DOHH2 (cell line): ENCODE measurements around the gene STON1.

Source experiments
- H3F3A ChIP-seq: fragments of 200-600 bp; sonication (generic), shearing (Covaris generic); 2 replicates; pipeline ENCODE4 v1.6.0; 2016; ENCODE audit warnings: antibody characterized with exemption, mild to moderate bottlenecking; ENCODE audit not compliant: control insufficient read depth, insufficient read depth
- H3K27ac ChIP-seq: fragments of 200-600 bp; sonication (generic); 2 replicates; pipeline ENCODE4 v1.5.1; 2014; ENCODE audit warnings: low read depth, mild to moderate bottlenecking, low read length, moderate library complexity
- H3K27me3 ChIP-seq: fragments of 200-600 bp; sonication (generic); 2 replicates; pipeline ENCODE4 v1.6.1; 2014; ENCODE audit warnings: mild to moderate bottlenecking, low read length, mixed read lengths; ENCODE audit not compliant: control insufficient read depth
- H3K36me3 ChIP-seq: fragments of 200-600 bp; sonication (generic); 2 replicates; pipeline ENCODE4 v1.6.1; 2014; ENCODE audit warnings: mild to moderate bottlenecking, low read length, moderate library complexity, mixed read lengths; ENCODE audit not compliant: control insufficient read depth
- H3K4me1 ChIP-seq: fragments of 200-600 bp; sonication (generic); 2 replicates; pipeline ENCODE4 v1.6.1; 2014; ENCODE audit warnings: mild to moderate bottlenecking, low read length, mixed read lengths; ENCODE audit not compliant: control insufficient read depth
- H3K4me2 ChIP-seq: fragments of 200-600 bp; sonication (generic); 2 replicates; pipeline ENCODE4 v1.6.0; 2014; ENCODE audit warnings: mild to moderate bottlenecking, low read length, moderate library complexity
- H3K4me3 ChIP-seq: fragments of 200-600 bp; sonication (generic); 2 replicates; pipeline ENCODE4 v1.5.1; 2014; ENCODE audit warnings: mild to moderate bottlenecking, low read length, mixed read lengths
- H3K79me2 ChIP-seq: fragments of 200-600 bp; sonication (generic); 2 replicates; pipeline ENCODE4 v1.6.1; 2014; ENCODE audit warnings: mild to moderate bottlenecking, low read length, mixed read lengths; ENCODE audit not compliant: control insufficient read depth
- H3K9me2 ChIP-seq: fragments of 200-600 bp; sonication (generic); replicated peaks from 2 replicates; pipeline ENCODE4 v1.6.1; 2014; ENCODE audit warnings: mild to moderate bottlenecking, low read length, mixed read lengths; ENCODE audit not compliant: control insufficient read depth
- H3K9me3 ChIP-seq: fragments of 200-600 bp; sonication (generic); 2 replicates; pipeline ENCODE4 v1.6.1; 2014; ENCODE audit warnings: antibody characterized with exemption, low read length, mixed read lengths; ENCODE audit not compliant: control insufficient read depth, insufficient read depth
- H4K20me1 ChIP-seq: fragments of 200-600 bp; sonication (generic); 2 replicates; pipeline ENCODE4 v1.6.0; 2014; ENCODE audit warnings: low read depth, mild to moderate bottlenecking, antibody characterized with exemption, low read length, moderate library complexity; ENCODE audit not compliant: control insufficient read depth, insufficient read depth
- CTCF ChIP-seq: fragments of 200-600 bp; sonication (generic); IDR thresholded peaks from one replicate; pipeline ENCODE4 v1.5.1; 2014; ENCODE audit warnings: antibody characterized with exemption, mild to moderate bottlenecking, low read depth, low read length; ENCODE audit not compliant: poor library complexity, severe bottlenecking
- EZH2phosphoT487 ChIP-seq: fragments of 200-600 bp; sonication (generic); IDR thresholded peaks from 2 replicates; pipeline ENCODE4 v1.6.1; 2017; ENCODE audit warnings: borderline replicate concordance, mild to moderate bottlenecking, antibody characterized with exemption, low read length, moderate library complexity, mixed read lengths

Gene STON1

GRCh38 chr2:48540237-48540935, 10.4 kb downstream of the STON1 start:
- TF ChIP-seq EZH2phosphoT487 (no peak), CTCF (no peak)
- no peaks in the 10 kb centered on the region for H4K20me1 ChIP-seq
- H3K9me3 ChIP-seq = no peaks in the 10 kb centered on the region
- no peaks in the 10 kb centered on the region for H3K79me2 ChIP-seq
- no peaks in the 10 kb centered on the region for H3K36me3 ChIP-seq
- H3K4me3 ChIP-seq = no peak overlapping the region
- no peak overlapping the region for H3K27ac ChIP-seq
- H3K9me2 ChIP-seq = no peaks in the 10 kb centered on the region
- no peaks in the 10 kb centered on the region for H3F3A ChIP-seq
- no peaks in the 10 kb centered on the region for H3K27me3 ChIP-seq
- no peak overlapping the region for H3K4me2 ChIP-seq
- no peaks in the 10 kb centered on the region for H3K4me1 ChIP-seq

DNA sequence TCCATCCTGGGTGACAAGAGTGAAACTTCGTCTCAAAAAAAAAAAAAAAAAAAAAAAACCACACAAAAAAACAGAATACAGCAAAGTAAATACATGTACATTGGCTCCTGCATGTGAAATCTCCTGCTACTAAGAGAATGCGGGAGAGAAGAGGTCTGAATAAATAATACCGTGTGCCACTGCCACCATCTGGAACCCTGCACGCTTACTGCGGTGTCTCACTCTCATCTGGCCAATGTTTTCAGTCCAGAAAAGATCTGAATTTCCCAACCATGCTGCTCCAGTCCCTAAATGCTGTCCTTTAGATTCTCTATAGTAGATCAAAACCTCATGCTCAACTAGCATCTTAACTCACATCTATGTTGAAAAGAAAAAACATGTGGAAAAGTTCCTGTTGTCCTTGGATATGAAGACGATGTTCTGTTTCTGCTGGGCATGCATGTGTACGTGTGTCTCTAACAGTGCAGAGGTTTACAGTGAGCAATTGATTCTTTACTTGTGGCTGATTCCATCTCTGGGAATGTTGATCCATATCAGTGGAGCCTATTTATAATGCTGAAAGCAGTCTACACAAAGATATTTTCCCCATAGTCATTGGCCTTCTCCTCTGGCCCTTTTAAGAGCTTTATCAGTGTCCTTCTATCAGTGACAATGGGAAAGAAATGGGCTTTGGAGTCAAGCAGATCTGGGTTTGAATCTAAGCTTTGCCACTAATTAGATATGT, 11.9 kb downstream of the STON1 start:
- H3K27me3 ChIP-seq = peaks cover 2% of the 10 kb centered on the region; the same call in 1 of the 2 replicates
- no peaks in the 10 kb centered on the region for H3K4me1 ChIP-seq
- no peak overlapping the region for H3K4me3 ChIP-seq
- TF ChIP-seq EZH2phosphoT487 = no peak
- no peak for TF ChIP-seq CTCF
- no peak overlapping the region for H3K27ac ChIP-seq
- no peaks in the 10 kb centered on the region for H3K9me2 ChIP-seq
- H3K79me2 ChIP-seq = no peaks in the 10 kb centered on the region
- H3F3A ChIP-seq = no peaks in the 10 kb centered on the region
- no peaks in the 10 kb centered on the region for H3K9me3 ChIP-seq
- no peaks in the 10 kb centered on the region for H3K36me3 ChIP-seq
- H3K4me2 ChIP-seq = no peak overlapping the region
- H4K20me1 ChIP-seq = no peaks in the 10 kb centered on the region

DNA sequence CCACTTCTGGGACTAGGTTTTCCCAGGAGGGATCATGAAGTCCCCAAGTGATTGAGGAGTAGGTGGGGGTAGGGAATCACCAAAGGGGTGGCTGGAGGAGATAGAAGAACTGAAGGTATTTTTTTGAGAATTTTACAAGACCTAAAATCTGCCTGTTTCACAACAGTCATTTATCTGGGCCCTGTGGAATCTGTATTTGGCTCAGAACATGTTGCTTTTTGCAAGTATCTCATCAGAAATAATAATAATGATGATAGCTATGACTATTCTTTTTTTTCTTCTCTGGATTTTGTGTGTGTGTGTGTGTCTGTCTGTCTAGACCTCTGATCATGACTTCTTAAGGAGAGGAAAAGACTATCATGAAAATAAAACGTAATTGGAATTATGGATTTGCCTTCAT, 13.9 kb downstream of the STON1 start:
- no peaks in the 10 kb centered on the region for H3K79me2 ChIP-seq
- no peaks in the 10 kb centered on the region for H3K9me3 ChIP-seq
- H3K36me3 ChIP-seq = no peaks in the 10 kb centered on the region
- H3K4me1 ChIP-seq = no peaks in the 10 kb centered on the region
- H3K27ac ChIP-seq = no peak overlapping the region
- no peaks in the 10 kb centered on the region for H3F3A ChIP-seq
- no peak overlapping the region for H3K4me3 ChIP-seq
- H3K4me2 ChIP-seq = no peak overlapping the region
- no peaks in the 10 kb centered on the region for H4K20me1 ChIP-seq
- TF ChIP-seq EZH2phosphoT487 (no peak), CTCF (no peak)
- H3K27me3 ChIP-seq = peaks cover 2% of the 10 kb centered on the region; the same call in 1 of the 2 replicates
- no peaks in the 10 kb centered on the region for H3K9me2 ChIP-seq
